Gastrocnemius medialis (tissue), 4 donors: ENCODE data around the gene ARPP19.
"Not testable (repeated sequence)": the region's sequence is repeated elsewhere in the genome, so short reads cannot be mapped to it uniquely, and the experiment has no call there.

ENCODE experiments used
- POLR2A ChIP-seq, 2 donors: fragments of 450-650 bp; IDR thresholded peaks; one replicate each; pipeline ENCODE4 v1.6.1; 2017; ENCODE audit warnings: antibody characterized with exemption in 2 of 2, mild to moderate bottlenecking in 2 of 2, moderate library complexity in 2 of 2
- TF ChIP-seq, protein P1 (sequence below), 5 experiments: fragments of 450-650 bp in 3 of 5; fragments of 200-600 bp in 2 of 5; sonication (generic) in 2 of 5; IDR thresholded peaks in 4 of 5; conservative IDR thresholded peaks in 1 of 5; 1 replicate in 4 of 5; 2 replicates in 1 of 5; pipeline ENCODE4 v1.5.1; 2016 to 2019; ENCODE audit warnings: antibody characterized with exemption in 5 of 5, mild to moderate bottlenecking in 3 of 5, moderate library complexity in 3 of 5

DNA sequence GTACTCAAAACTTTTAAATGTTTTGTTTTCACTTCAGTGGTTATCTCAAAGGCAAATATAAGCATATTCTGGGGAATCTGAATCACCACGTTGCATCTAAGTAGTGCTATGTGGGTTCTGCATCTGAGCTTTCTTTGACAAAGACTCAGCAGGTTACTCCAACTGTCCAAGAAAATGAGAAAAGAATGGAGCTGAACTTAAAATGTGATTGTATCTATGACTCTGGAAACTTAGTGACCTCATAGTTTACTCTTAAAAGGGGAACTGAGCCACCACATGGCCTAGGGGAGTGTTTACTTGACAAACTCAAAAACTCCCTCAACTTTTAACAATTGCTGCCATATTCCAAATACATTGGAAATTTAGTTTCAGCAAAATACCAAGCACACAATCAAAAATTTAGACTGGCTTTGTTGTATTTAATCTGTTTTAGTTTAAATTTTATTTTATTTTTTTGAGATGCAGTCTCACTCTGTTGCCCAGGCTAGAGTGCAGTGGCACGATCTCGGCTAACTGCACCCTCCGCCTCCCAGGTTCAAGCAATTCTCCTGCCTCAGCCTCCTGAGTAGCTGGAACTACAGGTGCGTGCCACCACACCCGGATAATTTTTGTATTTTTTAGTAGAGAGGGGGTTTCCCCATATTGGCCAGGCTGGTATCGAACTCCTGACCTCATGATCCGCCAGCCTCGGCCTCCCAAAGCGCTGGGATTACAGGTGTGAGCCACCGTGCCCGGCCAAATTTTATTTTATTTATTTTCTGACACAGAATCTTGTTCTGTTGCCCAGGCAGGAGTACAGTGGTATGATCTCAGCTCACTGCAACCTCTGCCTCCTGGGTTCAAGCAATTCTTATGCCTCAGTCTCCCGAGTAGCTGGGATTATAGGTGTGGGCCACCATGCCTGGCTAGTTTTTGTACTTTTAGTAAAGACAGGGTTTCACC lies 3.1 kb downstream of the ARPP19 start:
- TF ChIP-seq, protein P1, sequence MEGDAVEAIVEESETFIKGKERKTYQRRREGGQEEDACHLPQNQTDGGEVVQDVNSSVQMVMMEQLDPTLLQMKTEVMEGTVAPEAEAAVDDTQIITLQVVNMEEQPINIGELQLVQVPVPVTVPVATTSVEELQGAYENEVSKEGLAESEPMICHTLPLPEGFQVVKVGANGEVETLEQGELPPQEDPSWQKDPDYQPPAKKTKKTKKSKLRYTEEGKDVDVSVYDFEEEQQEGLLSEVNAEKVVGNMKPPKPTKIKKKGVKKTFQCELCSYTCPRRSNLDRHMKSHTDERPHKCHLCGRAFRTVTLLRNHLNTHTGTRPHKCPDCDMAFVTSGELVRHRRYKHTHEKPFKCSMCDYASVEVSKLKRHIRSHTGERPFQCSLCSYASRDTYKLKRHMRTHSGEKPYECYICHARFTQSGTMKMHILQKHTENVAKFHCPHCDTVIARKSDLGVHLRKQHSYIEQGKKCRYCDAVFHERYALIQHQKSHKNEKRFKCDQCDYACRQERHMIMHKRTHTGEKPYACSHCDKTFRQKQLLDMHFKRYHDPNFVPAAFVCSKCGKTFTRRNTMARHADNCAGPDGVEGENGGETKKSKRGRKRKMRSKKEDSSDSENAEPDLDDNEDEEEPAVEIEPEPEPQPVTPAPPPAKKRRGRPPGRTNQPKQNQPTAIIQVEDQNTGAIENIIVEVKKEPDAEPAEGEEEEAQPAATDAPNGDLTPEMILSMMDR (IDR thresholded peaks at IDR 0.05 in 4 of 5, conservative IDR thresholded peaks at IDR 0.05 in 1 of 5) = not testable (repeated sequence)
- TF ChIP-seq POLR2A (IDR thresholded peaks at IDR 0.05) = not testable (repeated sequence)
